H7 (cell line): ENCODE measurements around the gene DTD2. TPM values are rescaled to one million over a fixed set of nuclear protein-coding genes. Genes with fewer than 3 reads are reported as not detected.

Experiments
- DNase-seq: peaks from one replicate; pipeline ENCODE4 v3.0.0; 2012
- H3K27me3 ChIP-seq: 2 replicates; pipeline ENCODE4 v1.6.0; 2011; ENCODE audit warnings: mild to moderate bottlenecking, low read length; ENCODE audit not compliant: control insufficient read depth, insufficient read depth
- H3K36me3 ChIP-seq: replicated peaks from 2 replicates; pipeline ENCODE4 v1.5.1; 2011; ENCODE audit warnings: low read length; ENCODE audit not compliant: control insufficient read depth, insufficient read depth
- H3K4me3 ChIP-seq: 2 replicates; pipeline ENCODE4 v1.5.1; 2011; ENCODE audit warnings: low read depth, mild to moderate bottlenecking, control low read depth, low read length, moderate library complexity; ENCODE audit not compliant: insufficient read depth
- total RNA-seq: library from RNA; depleted of rRNA; stranded (reverse); fragments of >200 nt; shearing (Covaris generic); gene quantifications from 2 replicates; pipeline ENCODE4 v1.2.3, GENCODE V29; 2014; rRNA removed

Gene DTD2
- total RNA-seq, 1 experiment from 2014 or later, result 26.8 TPM

- H3K27me3 ChIP-seq, result no peaks in the 10 kb centered on the region
- H3K36me3 ChIP-seq, result peaks cover 2% of the 10 kb centered on the region; the same call in 1 of the 2 replicates
- no peak overlapping the region for H3K4me3 ChIP-seq
- no peak for DNase-seq
Observed at GRCh38 chr14:31403707-31404106, 53.6 kb downstream of the DTD2 start.

- peaks cover 2% of the 10 kb centered on the region; the same call in 1 of the 2 replicates for H3K36me3 ChIP-seq
- H3K27me3 ChIP-seq, result no peaks in the 10 kb centered on the region
- no peak overlapping the region for H3K4me3 ChIP-seq
- no peak for DNase-seq
Observed at GRCh38 chr14:31402764-31403439, 54.4 kb downstream of the DTD2 start.

- H3K27me3 ChIP-seq, result no peaks in the 10 kb centered on the region
- H3K4me3 ChIP-seq, result no peak overlapping the region
- H3K36me3 ChIP-seq, result peaks cover 2% of the 10 kb centered on the region; the same call in 1 of the 2 replicates
- no peak for DNase-seq
Observed at GRCh38 chr14:31401369-31401932, 55.9 kb downstream of the DTD2 start.

GRCh38 chr14:31400031-31400638 is 57.2 kb downstream of the DTD2 start:
- no peak for DNase-seq
- Histone ChIP-seq H3K4me3 (no peak overlapping the region), H3K36me3 (peaks cover 2% of the 10 kb centered on the region; the same call in 1 of the 2 replicates), H3K27me3 (no peaks in the 10 kb centered on the region)

Other genes with a start within 250 kb of the DTD2 start
- 74.7 and 104 TPM in 2 replicates for gene HECTD1, start 249.7 kb downstream of the DTD2 start, total RNA-seq
- gene HEATR5A, start 37.0 kb downstream of the DTD2 start, total RNA-seq, result 18.2 and 19.3 TPM in 2 replicates
- gene GPR33, start 30.5 kb upstream of the DTD2 start, total RNA-seq, result not detected in 2 replicates
- 8.7 and 11.5 TPM in 2 replicates for gene NUBPL, start 103.9 kb upstream of the DTD2 start, total RNA-seq